Measurements from ENCODE around the gene TBC1D19.

The TBC1D19 gene

GRCh38 chr4:26757751-26758150, 173.9 kb downstream of the TBC1D19 start:
- TF ChIP-seq CTCF (conservative IDR thresholded peaks at IDR 0.05; ENCODE audit: low read length) (no peak), EZH2phosphoT487 (IDR thresholded peaks at IDR 0.05; ENCODE audit: borderline replicate concordance) (no peak)
- Histone ChIP-seq H3K79me2 (ENCODE audit: insufficient read depth, low read length) (no peaks in the 10 kb centered on the region), H4K20me1 (ENCODE audit: insufficient read depth, low read length, poor library complexity, severe bottlenecking) (no peaks in the 10 kb centered on the region)

GRCh38 chr4:26758899-26759298, 175.0 kb downstream of the TBC1D19 start:
- Histone ChIP-seq H3K79me2 (ENCODE audit: insufficient read depth, low read length) (no peaks in the 10 kb centered on the region), H3K4me1 (ENCODE audit: insufficient read depth, low read length, poor library complexity, severe bottlenecking) (peaks cover 10% of the 10 kb centered on the region), H3K4me2 (ENCODE audit: low read depth, low read length, poor library complexity, severe bottlenecking) (no peak overlapping the region), H2AFZ (ENCODE audit: low read length) (no peak overlapping the region), H3F3A (ENCODE audit: low read depth) (no peaks in the 10 kb centered on the region), H3K9me3 (ENCODE audit: insufficient read depth, low read depth, low read length) (no peaks in the 10 kb centered on the region), H4K20me1 (ENCODE audit: insufficient read depth, low read length, poor library complexity, severe bottlenecking) (no peaks in the 10 kb centered on the region), H3K4me3 (ENCODE audit: low read length, poor library complexity, severe bottlenecking) (no peak overlapping the region), H3K9me2 (replicated peaks; ENCODE audit: low read depth, low read length) (no peaks in the 10 kb centered on the region), H3K9ac (ENCODE audit: low read depth, low read length, poor library complexity, severe bottlenecking) (no peak overlapping the region), H3K36me3 (ENCODE audit: insufficient read depth, low read length) (no peaks in the 10 kb centered on the region), H3K27me3 (ENCODE audit: insufficient read depth, low read length, poor library complexity, severe bottlenecking) (no peaks in the 10 kb centered on the region)
- no peak for TF ChIP-seq EZH2phosphoT487 (IDR thresholded peaks at IDR 0.05; ENCODE audit: borderline replicate concordance)
- TF ChIP-seq CTCF (conservative IDR thresholded peaks at IDR 0.05; ENCODE audit: low read length): no peak

More at GRCh38 chr4:26757751-26758150, 173.9 kb downstream of the TBC1D19 start:
- Histone ChIP-seq H3K4me2 (ENCODE audit: low read depth, low read length, poor library complexity, severe bottlenecking) (no peak overlapping the region), H2AFZ (ENCODE audit: low read length) (no peak overlapping the region), H3K9ac (ENCODE audit: low read depth, low read length, poor library complexity, severe bottlenecking) (no peak overlapping the region), H3F3A (ENCODE audit: low read depth) (no peaks in the 10 kb centered on the region), H3K9me2 (replicated peaks; ENCODE audit: low read depth, low read length) (no peaks in the 10 kb centered on the region), H3K4me3 (ENCODE audit: low read length, poor library complexity, severe bottlenecking) (no peak overlapping the region), H3K36me3 (ENCODE audit: insufficient read depth, low read length) (no peaks in the 10 kb centered on the region), H3K4me1 (ENCODE audit: insufficient read depth, low read length, poor library complexity, severe bottlenecking) (peaks cover 1% of the 10 kb centered on the region), H3K9me3 (ENCODE audit: insufficient read depth, low read depth, low read length) (no peaks in the 10 kb centered on the region), H3K27me3 (ENCODE audit: insufficient read depth, low read length, poor library complexity, severe bottlenecking) (no peaks in the 10 kb centered on the region)

- H3K4me2 ChIP-seq (ENCODE audit: low read depth, low read length, poor library complexity, severe bottlenecking): no peak overlapping the region
- peaks cover 25% of the 10 kb centered on the region for H3K4me1 ChIP-seq (ENCODE audit: insufficient read depth, low read length, poor library complexity, severe bottlenecking)
- no peaks in the 10 kb centered on the region for H3K79me2 ChIP-seq (ENCODE audit: insufficient read depth, low read length)
- no peak overlapping the region for H2AFZ ChIP-seq (ENCODE audit: low read length)
- no peak overlapping the region for H3K9ac ChIP-seq (ENCODE audit: low read depth, low read length, poor library complexity, severe bottlenecking)
- no peaks in the 10 kb centered on the region for H3F3A ChIP-seq (ENCODE audit: low read depth)
- H3K27me3 ChIP-seq (ENCODE audit: insufficient read depth, low read length, poor library complexity, severe bottlenecking): no peaks in the 10 kb centered on the region
- H3K9me2 ChIP-seq (replicated peaks; ENCODE audit: low read depth, low read length): no peaks in the 10 kb centered on the region
- no peaks in the 10 kb centered on the region for H3K9me3 ChIP-seq (ENCODE audit: insufficient read depth, low read depth, low read length)
- H4K20me1 ChIP-seq (ENCODE audit: insufficient read depth, low read length, poor library complexity, severe bottlenecking): no peaks in the 10 kb centered on the region
- no peak for TF ChIP-seq EZH2phosphoT487 (IDR thresholded peaks at IDR 0.05; ENCODE audit: borderline replicate concordance)
- TF ChIP-seq CTCF (conservative IDR thresholded peaks at IDR 0.05; ENCODE audit: low read length): no peak
- no peak overlapping the region for H3K4me3 ChIP-seq (ENCODE audit: low read length, poor library complexity, severe bottlenecking)
- no peaks in the 10 kb centered on the region for H3K36me3 ChIP-seq (ENCODE audit: insufficient read depth, low read length)
Measured at GRCh38 chr4:26762650-26763049, 178.8 kb downstream of the TBC1D19 start.

Data from Loucy (cell line).